ENCODE data around the gene CHD6. TPM values are rescaled to one million over a fixed set of nuclear protein-coding genes. Genes with fewer than 3 reads are reported as not detected.
A peak's percentile ranks its signal among the peaks of the same experiment; 100 is the strongest.

The CHD6 gene
- total RNA-seq, 1 experiment from 2014 or later: 16.1 TPM

- H3K9me3 ChIP-seq: peaks cover 13% of the 10 kb centered on the region
- DNase-seq: no peak
- no peak overlapping the region for H3K4me3 ChIP-seq
- no peaks in the 10 kb centered on the region for H3K27me3 ChIP-seq
- peaks cover 37% of the 10 kb centered on the region for H3K36me3 ChIP-seq
These were observed 140.2 kb downstream of the CHD6 start for GRCh38 chr20:41478026-41478425.

GRCh38 chr20:41476446-41476845 is 141.7 kb downstream of the CHD6 start:
- H3K36me3 ChIP-seq: peaks cover 41% of the 10 kb centered on the region
- DNase-seq: no peak
- H3K9me3 ChIP-seq: peaks cover 13% of the 10 kb centered on the region
- no peak overlapping the region for H3K4me3 ChIP-seq
- H3K27me3 ChIP-seq: no peaks in the 10 kb centered on the region

DNA sequence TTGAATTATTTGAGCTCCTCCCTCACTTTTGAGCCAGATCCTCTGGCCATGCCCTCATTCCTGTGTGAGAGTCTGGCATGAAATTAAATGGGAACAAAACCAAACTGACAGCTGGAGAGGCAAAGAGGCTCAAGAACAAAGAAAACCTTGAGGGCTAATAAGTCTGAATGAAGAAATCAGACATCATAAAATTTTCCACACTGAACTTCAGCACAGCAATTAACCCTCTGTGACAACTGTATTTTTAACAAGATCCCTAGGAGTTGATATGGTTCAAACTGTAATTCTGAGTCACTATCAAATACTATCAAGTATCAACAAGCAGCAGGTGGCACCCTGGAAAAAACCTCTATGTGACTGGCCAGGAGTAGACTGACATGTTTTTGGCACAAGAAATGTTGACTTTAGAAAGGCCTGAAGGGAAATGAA is 142.2 kb downstream of the CHD6 start:
- H3K36me3 ChIP-seq: peaks cover 42% of the 10 kb centered on the region
- H3K4me3 ChIP-seq: no peak overlapping the region
- peaks cover 13% of the 10 kb centered on the region for H3K9me3 ChIP-seq
- H3K27me3 ChIP-seq: no peaks in the 10 kb centered on the region
- peak; percentile 62 for DNase-seq

- H3K27me3 ChIP-seq: no peaks in the 10 kb centered on the region
- no peak for DNase-seq
- H3K36me3 ChIP-seq: peaks cover 43% of the 10 kb centered on the region
These were observed 142.7 kb downstream of the CHD6 start for GRCh38 chr20:41475503-41475902.

GRCh38 chr20:41470362-41471095 is 147.6 kb downstream of the CHD6 start:
- Histone ChIP-seq H3K27me3 (no peaks in the 10 kb centered on the region), H3K36me3 (peaks cover 24% of the 10 kb centered on the region), H3K9me3 (no peaks in the 10 kb centered on the region), H3K4me3 (no peak overlapping the region)
- no peak for DNase-seq

More at GRCh38 chr20:41475503-41475902, 142.7 kb downstream of the CHD6 start:
- Histone ChIP-seq H3K9me3 (peaks cover 13% of the 10 kb centered on the region), H3K4me3 (no peak overlapping the region)

DNA sequence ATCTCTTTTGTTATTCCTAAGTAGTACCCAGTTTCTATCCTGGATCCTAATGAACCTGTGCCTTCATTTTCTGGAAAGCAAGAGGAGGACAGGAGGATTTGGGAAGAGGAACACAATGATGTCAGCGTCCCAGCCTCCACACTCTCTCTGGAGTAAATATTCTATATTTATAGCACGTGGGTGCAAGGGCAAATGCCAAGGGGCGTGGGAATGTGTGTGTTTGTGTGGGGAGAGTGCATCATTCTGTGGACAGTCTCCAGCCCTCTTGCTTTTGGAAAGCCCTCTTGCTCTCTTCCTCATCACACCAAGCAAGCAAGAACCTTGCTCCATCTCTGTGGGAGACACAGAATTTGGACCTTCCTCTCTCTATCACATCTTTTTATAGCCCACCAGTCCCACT is 148.3 kb downstream of the CHD6 start:
- H3K4me3 ChIP-seq: no peak overlapping the region
- H3K9me3 ChIP-seq: no peaks in the 10 kb centered on the region
- peaks cover 27% of the 10 kb centered on the region for H3K36me3 ChIP-seq
- H3K27me3 ChIP-seq: no peaks in the 10 kb centered on the region
- DNase-seq: peak; percentile 36

GRCh38 chr20:41468994-41469600 is 149.1 kb downstream of the CHD6 start:
- Histone ChIP-seq H3K4me3 (no peak overlapping the region), H3K36me3 (peaks cover 26% of the 10 kb centered on the region), H3K27me3 (no peaks in the 10 kb centered on the region), H3K9me3 (no peaks in the 10 kb centered on the region)
- no peak for DNase-seq

DNA sequence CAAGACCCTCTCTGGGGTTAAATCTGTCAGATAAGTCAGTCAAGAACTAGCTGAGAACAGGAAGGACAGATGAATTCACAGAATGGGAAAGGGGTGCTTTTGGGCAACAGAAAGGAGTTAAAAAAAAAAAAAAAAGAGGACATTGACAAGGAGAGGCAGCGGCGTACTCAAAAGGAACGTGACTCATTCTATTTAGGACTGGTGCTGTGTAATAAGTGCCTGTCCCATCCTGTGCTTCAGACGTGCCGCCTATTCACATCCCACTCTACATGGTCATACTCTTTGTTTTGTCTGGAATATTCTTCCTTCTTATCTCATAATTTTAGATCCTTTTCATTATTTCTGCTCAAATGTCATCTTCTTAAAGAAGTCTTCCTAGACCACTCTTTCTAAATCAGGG is 150.5 kb downstream of the CHD6 start:
- no peak for DNase-seq
- H3K4me3 ChIP-seq: no peak overlapping the region

DNA sequence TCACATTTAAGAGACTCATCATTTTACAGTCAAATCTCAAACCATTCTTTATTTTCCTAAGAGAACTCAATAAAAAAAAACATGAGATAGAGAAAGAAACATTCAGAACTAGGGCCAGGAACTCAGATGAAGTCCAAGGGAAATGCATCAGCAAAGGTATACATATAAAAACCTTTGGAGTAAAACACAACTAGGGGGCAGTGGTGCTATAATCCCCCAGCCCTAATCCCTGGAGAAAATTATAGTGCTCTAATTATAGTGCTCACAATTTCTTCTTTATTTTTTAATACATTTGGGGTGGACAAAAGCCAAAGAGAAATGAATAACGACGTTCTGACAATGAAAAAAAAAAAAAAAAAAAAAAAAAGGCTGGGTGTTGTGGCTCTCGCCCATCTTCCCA is 151.0 kb downstream of the CHD6 start:
- H3K4me3 ChIP-seq: no peak overlapping the region
- H3K9me3 ChIP-seq: no peaks in the 10 kb centered on the region
- DNase-seq: no peak
- H3K27me3 ChIP-seq: no peaks in the 10 kb centered on the region
- H3K36me3 ChIP-seq: peaks cover 16% of the 10 kb centered on the region

More for the DNA sequence above, 150.5 kb downstream of the CHD6 start:
- Histone ChIP-seq H3K36me3 (peaks cover 17% of the 10 kb centered on the region), H3K9me3 (no peaks in the 10 kb centered on the region), H3K27me3 (no peaks in the 10 kb centered on the region)

- Histone ChIP-seq H3K27me3 (no peaks in the 10 kb centered on the region), H3K9me3 (no peaks in the 10 kb centered on the region), H3K36me3 (peaks cover 7% of the 10 kb centered on the region)
These were observed 154.6 kb downstream of the CHD6 start for GRCh38 chr20:41463567-41463966.

DNA sequence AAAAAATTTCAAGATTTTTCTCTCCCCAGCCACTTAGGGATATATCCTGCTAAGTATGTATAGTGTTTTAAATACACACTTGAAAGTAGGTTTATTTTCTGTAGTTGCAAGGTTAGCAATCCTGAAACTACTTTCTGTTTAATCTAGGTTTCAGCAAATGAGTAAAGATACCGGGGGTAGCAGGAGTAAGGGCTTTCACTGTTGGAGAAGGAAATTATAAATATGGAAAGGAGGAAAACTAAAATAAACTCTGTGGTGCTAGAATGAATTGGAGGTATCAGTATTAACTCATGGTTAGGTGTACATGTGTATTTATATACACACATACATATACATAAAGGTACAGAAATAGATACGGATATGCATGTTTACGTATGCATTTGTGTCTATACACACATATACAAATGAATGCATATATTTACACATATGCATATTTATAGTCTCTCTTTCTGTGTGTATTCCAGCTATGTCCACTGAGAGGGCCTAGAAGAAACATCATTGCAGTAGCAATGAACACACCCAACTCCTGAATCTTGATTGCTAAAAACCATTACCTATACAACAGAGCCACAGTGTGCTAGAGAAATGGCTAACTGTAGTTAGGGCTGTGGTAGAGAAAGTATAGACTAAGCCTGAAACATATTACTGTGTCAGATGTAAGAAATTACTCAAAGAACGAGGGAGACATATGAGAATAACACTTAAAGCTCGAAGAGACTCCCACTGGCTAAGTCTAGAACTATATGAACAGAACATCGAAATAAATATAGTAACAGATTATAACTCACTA is 155.6 kb downstream of the CHD6 start:
- Histone ChIP-seq H3K4me3 (no peak overlapping the region), H3K9me3 (no peaks in the 10 kb centered on the region), H3K36me3 (peaks cover 7% of the 10 kb centered on the region), H3K27me3 (no peaks in the 10 kb centered on the region)
- DNase-seq: no peak

More at GRCh38 chr20:41463567-41463966, 154.6 kb downstream of the CHD6 start:
- no peak for DNase-seq
- no peak overlapping the region for H3K4me3 ChIP-seq

DNA sequence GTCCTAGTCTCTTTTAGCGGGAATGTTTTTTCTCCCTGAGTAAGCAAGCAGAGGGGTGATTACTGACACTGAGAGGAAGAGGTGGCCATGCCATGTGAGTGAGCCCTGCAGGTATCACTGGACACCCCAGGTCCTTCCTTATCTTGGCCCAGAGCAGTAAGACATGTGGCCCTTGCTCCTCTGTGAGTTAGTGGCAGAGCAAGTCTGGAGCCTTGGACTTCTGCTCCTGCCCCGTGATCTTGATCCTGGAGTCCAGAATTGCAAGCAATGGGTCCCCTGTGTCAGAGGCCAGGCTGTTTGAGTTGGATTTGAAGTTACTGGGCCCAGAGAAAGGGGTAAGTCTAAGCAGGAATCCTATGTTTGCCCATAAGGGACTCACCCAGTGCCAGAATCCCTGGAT is 159.4 kb downstream of the CHD6 start:
- H3K27me3 ChIP-seq: no peaks in the 10 kb centered on the region
- DNase-seq: no peak
- H3K9me3 ChIP-seq: no peaks in the 10 kb centered on the region
- peaks cover 30% of the 10 kb centered on the region for H3K36me3 ChIP-seq
- no peak overlapping the region for H3K4me3 ChIP-seq

DNA sequence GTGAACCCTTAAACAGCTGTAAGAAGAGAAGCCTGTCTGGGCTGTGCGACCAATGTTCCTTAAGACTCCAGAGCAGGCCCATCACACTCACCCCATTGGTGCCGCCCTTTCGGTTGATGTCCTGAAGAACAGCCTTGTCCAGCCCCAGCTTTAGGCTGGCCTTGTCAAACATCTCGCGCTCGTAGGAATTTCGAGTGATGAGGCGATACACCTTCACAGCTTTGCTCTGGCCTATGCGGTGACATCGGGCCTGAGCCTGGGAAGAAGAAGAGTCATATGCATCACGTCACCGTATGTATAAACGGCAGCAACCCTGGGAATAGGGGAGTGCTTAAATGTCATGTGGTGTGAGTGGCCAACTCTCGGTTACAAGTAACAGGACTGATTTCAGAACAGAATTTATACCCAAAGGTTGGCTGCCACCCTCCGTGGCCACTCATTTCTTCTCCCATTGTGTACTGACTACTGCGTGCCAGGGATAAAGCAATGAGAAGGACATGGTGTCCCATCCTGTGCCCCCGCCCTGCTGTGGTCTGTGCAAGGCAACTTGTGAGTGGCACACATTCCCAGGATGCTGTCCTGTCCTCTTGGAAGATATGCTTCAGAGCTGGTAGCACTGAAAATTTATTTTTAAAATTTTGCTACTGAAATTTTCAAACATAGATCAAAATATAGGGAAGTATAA is 160.9 kb downstream of the CHD6 start:
- Histone ChIP-seq H3K9me3 (no peaks in the 10 kb centered on the region), H3K36me3 (peaks cover 38% of the 10 kb centered on the region), H3K27me3 (no peaks in the 10 kb centered on the region), H3K4me3 (no peak overlapping the region)
- DNase-seq: no peak

- H3K4me3 ChIP-seq: no peak overlapping the region
- peaks cover 41% of the 10 kb centered on the region for H3K36me3 ChIP-seq
These were observed 161.8 kb downstream of the CHD6 start for GRCh38 chr20:41456351-41456750.

GRCh38 chr20:41454250-41454649 is 163.9 kb downstream of the CHD6 start:
- no peak for DNase-seq
- no peaks in the 10 kb centered on the region for H3K9me3 ChIP-seq
- H3K36me3 ChIP-seq: peaks cover 51% of the 10 kb centered on the region
- no peaks in the 10 kb centered on the region for H3K27me3 ChIP-seq
- no peak overlapping the region for H3K4me3 ChIP-seq

More at GRCh38 chr20:41456351-41456750, 161.8 kb downstream of the CHD6 start:
- no peak for DNase-seq
- H3K27me3 ChIP-seq: no peaks in the 10 kb centered on the region
- H3K9me3 ChIP-seq: no peaks in the 10 kb centered on the region

DNA sequence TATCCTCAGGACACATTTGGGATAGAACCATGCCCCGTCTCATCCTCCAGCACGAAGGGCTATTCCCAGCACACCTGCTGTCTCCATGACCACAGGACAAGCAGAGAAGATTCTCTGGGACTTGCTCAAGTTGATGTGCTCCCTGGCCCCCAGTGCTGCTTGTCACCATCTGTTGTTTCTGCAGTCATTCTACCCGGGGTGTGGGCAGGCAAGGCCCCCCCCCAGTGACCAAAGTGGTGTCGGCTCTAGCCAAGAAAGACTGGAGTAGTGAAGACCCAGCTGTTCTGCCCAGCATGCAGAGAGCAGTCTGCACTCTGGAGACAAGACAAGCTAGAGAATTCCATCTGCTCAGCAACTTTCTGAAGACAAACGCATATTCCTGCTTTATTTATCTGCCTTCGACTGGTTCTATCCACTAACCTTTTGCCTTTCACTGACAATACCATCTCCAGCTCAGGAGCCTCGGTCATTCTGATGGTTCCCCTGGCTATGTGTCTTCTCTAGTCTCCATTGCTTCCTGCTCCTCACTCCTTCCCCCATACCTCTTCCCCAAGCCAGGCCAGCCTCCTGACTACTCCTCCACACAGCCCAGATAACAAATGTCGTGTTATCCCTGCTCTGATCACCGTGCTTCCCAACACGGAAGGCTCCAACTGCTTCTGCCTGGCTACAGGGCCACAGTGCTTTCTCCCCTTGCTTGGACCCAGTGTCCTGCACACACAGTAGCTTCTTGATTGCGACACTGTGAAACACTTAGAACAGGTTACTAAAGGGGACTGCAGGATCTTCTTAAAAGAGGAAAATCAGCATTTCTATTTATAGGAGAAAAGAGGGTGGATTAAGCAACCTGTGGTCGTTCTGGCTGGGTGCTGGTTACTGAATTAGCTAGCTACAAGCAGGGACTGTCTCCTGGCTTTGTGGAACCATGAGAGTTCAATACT is 164.9 kb downstream of the CHD6 start:
- no peaks in the 10 kb centered on the region for H3K9me3 ChIP-seq
- DNase-seq: no peak
- peaks cover 51% of the 10 kb centered on the region for H3K36me3 ChIP-seq

More for the DNA sequence above, 164.9 kb downstream of the CHD6 start:
- Histone ChIP-seq H3K27me3 (no peaks in the 10 kb centered on the region), H3K4me3 (no peak overlapping the region)
